GM20000 (cell line): ENCODE measurements around the gene MAPK8IP1.

Experiments
- DNase-seq: peaks from one replicate; pipeline ENCODE4 v3.0.0; 2012; ENCODE audit warnings: low spot score
- TF ChIP-seq, protein P1 (sequence below): IDR thresholded peaks from 2 replicates; pipeline ENCODE4 v1.5.1; 2012; ENCODE audit warnings: mild to moderate bottlenecking, control low read depth; ENCODE audit errors: extremely low read depth, missing control alignments

Gene MAPK8IP1

DNA sequence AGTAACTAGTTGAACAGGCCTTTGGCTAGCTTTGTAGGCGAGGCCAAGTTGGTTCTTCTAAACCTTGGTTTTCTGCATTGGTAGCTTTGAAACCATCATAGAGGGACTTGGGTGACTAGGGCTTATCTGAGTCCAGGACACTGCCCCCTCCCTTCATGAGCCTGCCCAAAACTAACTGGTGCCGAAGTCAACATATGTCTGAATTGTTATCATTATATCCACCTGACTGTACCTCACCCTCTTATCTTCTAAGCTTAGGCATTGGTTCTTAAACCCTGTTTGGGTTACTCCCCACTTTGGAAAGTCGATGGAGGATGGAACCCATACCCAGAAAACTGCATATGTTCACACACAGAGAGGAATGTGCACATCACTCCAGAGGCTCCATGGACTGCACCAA, 7.6 kb upstream of the MAPK8IP1 start:
- TF ChIP-seq, protein P1, sequence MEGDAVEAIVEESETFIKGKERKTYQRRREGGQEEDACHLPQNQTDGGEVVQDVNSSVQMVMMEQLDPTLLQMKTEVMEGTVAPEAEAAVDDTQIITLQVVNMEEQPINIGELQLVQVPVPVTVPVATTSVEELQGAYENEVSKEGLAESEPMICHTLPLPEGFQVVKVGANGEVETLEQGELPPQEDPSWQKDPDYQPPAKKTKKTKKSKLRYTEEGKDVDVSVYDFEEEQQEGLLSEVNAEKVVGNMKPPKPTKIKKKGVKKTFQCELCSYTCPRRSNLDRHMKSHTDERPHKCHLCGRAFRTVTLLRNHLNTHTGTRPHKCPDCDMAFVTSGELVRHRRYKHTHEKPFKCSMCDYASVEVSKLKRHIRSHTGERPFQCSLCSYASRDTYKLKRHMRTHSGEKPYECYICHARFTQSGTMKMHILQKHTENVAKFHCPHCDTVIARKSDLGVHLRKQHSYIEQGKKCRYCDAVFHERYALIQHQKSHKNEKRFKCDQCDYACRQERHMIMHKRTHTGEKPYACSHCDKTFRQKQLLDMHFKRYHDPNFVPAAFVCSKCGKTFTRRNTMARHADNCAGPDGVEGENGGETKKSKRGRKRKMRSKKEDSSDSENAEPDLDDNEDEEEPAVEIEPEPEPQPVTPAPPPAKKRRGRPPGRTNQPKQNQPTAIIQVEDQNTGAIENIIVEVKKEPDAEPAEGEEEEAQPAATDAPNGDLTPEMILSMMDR = no peak
- DNase-seq = no peak

DNA sequence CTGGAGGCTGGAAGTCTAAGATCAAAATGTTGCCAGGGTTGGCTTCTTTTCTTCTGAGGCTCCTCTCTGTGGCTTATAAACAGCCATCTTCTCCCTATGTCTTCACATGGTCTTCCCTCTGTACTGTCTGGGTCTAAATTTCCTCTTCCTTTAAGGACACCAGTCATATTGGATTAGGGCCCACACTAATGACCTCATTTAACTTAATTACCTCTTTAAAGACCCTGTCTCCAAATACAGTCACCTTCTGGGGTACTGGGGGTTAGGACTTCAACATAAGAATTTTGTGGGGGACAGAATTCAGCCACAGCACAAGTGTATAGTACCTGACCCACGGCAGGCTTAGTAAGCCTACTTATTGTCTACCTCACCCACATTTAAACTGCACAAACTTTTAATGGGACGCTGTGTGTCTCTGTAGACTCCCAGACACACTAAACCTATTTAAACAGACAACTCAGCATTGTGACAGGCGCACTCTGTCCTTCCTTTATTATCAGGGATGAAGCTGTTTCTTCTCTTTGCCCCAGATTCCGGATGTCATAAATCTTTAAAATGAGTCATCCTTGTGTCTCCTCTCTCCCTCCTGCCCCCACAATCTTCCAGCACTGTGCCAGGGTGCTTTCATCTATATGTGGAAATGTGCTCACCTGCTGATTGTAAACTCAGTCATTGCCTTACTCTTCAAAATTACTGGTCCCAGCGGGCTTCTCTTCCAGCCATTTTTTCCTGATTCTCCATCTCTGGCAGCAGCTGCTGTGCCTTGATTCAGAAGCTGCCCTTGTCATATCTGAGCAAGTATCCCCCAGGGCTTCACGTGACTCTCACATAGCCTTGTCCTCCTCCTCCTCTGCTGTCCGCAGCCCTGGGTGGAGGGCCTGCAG, 5.4 kb upstream of the MAPK8IP1 start:
- TF ChIP-seq, protein P1 = no peak
- no peak for DNase-seq

DNA sequence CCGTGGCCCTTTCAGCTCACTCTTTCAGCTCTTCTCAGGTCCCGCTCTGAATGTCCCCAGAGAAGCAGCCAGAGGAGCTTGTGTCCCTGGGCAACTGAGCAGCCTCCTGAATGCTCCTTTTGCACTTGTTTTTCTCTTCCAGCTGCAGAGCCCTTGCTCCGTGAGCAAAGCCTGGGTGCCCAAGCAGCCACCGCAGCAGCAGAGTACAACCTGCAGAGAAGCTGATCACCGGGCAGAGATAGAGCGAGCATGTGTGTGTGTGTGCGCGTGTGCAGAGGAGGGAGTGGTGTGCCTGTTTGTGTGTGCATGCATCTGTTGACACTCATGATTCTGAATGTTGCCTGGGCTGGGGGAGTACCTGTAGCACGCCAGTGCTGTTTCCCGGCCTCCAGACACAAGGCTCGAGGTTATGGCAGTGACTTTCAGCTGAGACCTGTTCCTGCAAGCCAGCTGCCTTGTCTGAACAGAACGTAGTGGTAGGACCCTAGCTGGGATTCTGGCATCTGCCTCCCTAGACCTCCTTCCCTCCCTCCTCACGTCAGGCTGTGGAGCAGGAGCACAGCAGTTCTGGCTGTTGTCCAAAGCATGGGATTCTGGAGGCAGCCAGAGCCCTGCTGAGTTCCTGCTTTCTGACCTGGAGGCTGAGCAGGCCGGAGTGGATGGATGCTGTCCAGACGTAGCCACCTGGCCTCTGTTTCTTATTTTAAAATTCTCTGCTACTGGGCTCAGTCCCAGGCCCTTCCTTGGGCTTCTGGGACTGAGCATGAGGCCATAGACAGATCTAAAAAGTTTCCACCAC, 4.5 kb upstream of the MAPK8IP1 start:
- TF ChIP-seq, protein P1 = no peak
- DNase-seq = no peak

DNA sequence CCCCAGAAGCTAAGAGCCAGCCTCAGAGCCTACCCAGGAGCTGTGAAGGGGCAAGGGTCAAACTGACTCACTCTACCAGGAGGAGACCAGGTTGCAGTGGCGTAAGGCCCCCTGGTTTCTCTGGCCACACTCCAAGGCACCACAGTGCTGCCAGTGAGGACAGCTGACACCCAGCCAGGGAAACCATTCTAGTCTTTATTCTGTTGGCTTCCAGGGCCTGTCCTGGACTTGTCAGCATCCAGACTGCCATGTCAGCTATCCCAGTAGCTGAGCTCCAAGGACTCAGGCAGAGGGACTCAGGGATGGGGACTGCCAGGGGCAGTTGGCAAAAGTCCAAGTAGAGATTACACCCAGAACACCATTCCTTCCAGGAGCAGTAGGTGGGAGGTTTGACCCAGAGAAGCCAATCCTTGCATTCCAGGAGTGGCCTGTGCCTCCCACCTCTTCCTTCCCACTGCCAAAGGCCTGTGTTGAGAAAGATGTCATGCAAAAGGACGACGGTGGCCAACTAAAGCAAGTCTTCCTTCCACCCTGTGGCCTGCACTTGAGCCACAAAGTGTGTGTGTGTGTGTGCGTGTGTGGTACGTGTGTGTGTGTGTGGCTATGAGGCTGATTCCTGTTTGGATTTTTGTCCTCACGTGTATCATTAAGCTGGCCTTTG, 3.6 kb upstream of the MAPK8IP1 start:
- TF ChIP-seq, protein P1 = no peak
- DNase-seq = no peak

DNA sequence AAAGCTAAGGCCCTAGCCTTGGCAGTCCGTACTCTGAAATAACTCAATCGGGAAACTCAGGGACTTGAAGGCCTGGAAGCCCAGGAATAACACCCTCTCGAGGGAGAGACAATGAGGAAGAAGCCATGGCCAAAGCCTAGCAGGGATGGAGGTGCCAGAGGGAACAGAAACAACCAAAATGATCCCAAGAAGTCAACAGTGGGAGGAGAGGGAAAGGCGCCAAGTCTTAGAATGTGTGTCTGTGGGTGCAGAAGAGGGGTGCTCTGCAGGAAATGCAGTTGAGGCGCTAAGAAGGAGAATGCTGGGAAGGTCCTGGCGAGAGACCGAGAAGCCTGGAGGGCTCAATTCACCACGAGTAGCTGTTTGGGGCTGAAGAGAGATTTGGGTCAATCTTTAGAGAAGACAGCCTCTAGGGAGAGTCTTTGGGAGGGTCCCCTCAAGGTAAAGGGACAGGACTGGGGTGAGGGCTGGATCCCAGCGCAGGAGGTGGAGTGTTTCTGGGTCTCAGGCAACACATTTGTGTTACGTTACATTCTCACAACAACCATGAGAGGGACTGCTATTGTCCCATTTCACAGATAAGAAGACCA, 760 bp upstream of the MAPK8IP1 start:
- TF ChIP-seq, protein P1 = no peak
- no peak for DNase-seq

DNA sequence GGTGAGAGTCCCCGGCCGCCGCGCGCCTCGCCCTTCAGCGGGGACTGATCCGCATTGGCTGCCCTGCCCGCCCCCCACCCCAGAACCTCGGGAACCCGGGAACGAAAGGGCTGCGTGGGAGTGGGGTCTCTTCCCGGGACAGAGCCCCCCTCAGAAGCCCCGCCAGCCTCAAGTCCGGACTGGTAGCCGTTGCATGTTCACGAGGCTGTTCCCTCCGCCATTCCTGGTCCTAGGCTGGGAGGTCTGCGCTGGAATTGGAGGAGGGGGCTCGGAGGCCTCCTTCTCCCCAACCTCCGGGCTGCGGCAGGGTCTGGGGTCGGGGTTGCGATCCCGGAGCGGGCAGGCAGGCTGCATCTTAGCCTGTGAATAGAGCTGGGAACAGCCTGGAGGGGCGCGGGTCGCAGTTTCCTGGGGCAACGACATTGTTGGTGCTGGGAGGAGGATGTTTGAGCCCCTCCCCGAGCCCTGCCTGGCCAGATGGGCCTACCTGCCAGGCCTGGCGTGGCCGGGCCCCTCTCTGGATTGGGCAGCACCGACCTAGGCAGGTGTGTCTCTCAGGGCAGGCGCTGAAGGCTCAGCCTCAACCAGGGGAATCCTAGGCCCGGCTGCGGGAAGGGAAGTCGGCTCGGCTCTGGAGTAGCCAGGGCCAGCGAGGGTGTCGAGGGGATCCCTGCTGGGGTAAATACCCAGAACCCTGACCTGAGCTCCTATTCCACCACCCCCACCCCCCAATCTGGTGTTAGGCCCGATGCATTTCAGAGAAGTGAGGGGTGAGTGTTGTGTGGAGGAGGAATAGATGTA, 670 bp downstream of the MAPK8IP1 start:
- no peak for DNase-seq
- TF ChIP-seq, protein P1 = no peak
